HG03196 (cell line): ENCODE results near the gene NPHP3.
A peak's percentile ranks its signal among the peaks of the same experiment; 100 is the strongest.
"Not testable (repeated sequence)": the region's sequence is repeated elsewhere in the genome, so short reads cannot be mapped to it uniquely, and the experiment has no call there.

Source experiments
- ATAC-seq: cut with Tn5 transposase; IDR thresholded peaks from one replicate; pipeline ENCODE4 v1.9.1; 2021; ENCODE audit not compliant: unreplicated experiment

NPHP3 gene

DNA sequence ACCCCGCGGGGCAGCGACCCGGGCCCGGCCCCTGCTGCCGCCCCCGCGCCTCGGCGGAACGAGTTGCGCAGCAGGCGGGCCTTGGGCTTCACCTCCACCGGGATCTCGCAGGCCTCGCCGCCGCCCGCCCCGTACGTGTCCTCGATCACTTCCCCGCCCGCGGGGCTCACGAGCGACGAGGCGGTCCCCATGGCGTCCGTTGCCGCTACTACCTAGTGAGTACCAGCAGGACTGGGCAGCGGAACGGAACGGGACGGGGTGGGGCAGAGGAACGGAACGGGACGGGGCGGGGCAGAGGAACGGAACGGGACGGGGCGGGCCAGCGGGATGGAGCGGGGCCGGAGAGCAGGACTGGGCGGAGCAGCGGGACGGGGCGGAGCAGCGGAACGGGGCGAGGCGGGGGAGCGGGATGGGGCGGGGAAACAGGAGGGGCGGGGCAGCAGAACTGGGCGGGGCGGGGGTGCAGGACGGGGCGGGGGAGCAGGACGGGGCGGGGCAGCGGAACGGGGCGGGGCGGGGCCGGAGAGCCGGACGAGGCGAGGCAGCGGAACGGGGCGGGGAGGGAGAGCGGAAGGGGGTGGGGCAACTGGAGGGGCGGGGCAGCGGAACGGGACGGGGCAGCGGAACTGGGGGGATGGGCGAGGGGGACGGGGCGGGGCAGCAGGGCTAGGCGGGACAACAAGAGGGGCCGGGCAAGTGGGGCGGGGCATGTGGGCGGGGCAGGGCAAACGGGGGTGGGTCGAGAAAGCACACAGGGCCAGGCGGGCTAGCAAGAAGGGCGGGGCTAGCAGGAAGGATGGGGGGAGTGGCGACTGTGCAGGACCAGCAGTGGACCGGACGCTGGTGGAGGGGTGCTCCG is at the start of gene NPHP3:
NPHP3 (minus strand) TSS at position 245 of the 859 bp plus-strand sequence; CDS start at position 191, 54 bp downstream.
- ATAC-seq = peak; percentile 83

DNA sequence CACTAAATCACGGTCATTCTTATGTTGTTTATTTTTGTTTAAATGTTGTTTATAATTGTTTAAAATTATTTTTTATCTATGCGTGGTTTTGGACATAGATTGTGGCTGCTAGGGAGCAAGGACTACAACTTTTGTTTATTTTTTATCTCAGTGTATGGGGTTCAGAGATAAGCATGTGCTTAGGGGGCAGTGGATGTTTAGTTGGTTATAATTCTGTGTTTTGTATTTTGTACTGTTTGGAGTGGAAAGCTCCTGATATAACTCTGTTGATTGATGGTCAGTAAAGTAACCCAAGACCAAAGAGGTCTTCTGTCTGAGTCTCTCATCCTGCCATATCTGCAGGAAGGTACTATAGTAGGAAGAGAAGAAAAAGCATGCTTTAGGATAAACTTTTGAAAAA is 36.5 kb upstream of the NPHP3 start:
- ATAC-seq = no peak

DNA sequence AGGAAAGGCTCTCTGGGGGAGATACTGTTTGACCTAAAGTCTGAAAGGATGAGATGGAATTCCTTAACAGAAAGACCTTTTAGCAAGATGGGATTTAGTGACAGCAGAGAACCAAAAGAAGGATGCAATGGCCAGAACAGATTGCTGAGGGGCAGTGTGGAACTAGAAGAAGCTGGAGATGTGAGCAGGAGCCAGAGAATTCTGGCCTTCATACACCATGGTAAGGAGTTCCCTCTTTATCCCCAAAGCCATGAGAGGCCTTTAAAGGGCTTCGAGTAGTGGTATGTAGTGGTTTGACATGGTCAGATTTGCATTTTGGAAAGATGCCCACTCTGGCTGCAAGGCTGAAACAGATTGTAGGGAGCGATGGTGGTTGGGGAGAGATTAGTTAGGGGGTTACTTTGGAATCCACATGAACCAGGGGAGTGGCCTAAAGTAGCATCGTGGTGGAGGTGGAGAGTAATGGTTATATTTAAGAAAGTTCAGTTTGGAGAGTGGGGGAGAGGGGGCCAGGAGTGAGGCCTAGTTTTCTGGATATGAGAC is 34.0 kb upstream of the NPHP3 start:
- no peak for ATAC-seq

- no peak for ATAC-seq
Observed at GRCh38 chr3:132753946-132754345, 31.7 kb upstream of the NPHP3 start.

GRCh38 chr3:132749786-132750185 is 27.6 kb upstream of the NPHP3 start:
- ATAC-seq = no peak

GRCh38 chr3:132746720-132747119 is 24.5 kb upstream of the NPHP3 start:
- ATAC-seq = not testable (repeated sequence)

- ATAC-seq = no peak
Observed at GRCh38 chr3:132738314-132738713, 16.1 kb upstream of the NPHP3 start.

GRCh38 chr3:132735589-132735988 is 13.4 kb upstream of the NPHP3 start:
- no peak for ATAC-seq

DNA sequence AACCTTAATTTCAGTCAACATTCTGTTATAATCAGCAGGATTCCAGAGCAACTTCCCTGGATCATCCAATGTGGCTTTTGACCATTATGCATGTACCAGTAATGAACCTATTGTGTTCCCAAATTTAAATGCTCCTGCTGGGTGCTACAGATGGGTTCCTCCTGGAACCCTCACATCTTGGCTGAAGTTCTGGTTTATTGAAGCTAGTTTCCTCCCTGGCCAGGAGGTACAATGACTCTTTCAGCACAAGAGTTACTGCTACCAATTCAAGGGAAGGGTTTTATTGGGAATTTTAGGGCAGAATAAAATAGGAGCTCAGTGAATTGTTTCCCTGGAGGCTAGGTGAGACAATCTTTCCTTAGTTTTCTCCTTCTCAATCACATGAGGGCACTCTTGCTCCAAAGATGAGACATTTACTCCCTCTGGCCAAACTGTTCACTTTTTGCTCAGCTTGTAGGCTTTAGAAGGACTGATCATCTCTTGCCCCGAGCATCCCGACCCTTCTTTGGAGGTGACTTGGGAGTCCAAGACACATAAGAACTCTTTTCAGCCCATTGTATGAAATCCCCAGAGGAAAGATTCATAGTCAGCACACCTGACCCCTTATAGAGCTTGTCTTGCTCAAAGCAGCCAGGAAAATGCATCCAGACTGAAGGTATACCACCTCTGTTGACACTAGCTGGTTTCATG is 8.8 kb upstream of the NPHP3 start:
- ATAC-seq = no peak

DNA sequence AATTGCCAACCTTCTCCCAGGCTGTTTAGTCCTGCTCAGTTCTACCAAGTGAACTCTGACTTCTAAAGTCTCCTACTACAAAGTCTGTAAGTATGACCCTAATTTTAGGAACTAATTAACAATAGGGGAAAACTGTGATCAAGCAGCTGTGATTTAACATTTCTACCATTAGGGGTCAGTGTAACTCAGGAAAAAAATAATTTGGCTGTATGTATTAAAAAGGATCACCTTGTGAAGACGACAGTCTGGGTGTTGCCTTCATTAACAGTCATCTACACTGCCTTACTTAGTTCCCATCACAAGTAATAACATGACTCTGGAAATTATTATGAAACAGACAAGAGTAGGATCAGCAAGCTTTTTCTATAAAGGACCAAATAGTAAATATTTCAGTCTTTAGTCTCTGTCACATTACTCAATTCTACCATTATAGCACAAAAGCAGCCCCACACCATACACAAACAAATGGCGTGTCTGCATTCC is 4.2 kb upstream of the NPHP3 start:
- ATAC-seq = no peak

GRCh38 chr3:132723024-132723950 is 1.1 kb upstream of the NPHP3 start:
- ATAC-seq = peak; percentile 5

GRCh38 chr3:132721479-132722164 is 587 bp downstream of the NPHP3 start:
- ATAC-seq = peak; percentile 32

- no peak for ATAC-seq
Observed at GRCh38 chr3:132720228-132720627, 2.0 kb downstream of the NPHP3 start.

DNA sequence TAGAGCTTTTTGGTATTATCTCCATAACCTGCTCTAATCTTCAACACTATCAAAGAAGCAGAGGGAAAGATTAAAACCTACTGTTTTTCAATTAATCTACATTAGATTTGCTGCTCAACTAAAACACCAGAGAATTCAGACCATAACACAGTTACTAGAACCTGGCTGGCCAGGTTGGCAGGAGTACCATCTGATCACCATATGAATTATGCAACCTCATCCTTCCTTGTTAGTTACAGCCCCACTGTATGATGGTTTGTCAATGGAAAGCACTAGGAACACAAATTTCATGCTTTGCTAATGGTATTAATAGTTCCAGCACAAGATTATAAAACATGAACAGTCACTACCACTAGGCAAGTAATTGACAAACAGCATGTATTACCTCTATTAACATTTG is 5.8 kb downstream of the NPHP3 start:
- no peak for ATAC-seq

GRCh38 chr3:132713977-132714727 is 8.1 kb downstream of the NPHP3 start:
- no peak for ATAC-seq

DNA sequence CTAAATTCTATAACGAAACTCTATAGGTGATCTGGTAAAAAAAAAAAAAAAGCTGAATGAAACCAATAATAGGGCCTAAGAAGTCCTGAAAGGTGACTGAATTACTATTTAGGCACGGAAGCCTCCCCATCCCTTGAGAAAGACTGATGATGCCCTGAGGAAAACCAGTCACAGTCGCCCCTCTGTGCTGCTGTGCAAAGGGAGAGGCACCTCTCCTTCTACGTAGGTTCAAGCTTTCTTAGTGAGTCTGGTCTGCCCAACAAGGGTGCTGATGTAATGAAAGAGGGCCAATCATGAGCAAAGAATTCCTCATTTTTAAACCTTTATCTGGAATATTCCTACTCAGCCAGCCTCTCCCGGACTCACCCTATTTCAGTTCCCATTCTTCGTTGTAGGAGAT is 11.9 kb downstream of the NPHP3 start:
- ATAC-seq = no peak

DNA sequence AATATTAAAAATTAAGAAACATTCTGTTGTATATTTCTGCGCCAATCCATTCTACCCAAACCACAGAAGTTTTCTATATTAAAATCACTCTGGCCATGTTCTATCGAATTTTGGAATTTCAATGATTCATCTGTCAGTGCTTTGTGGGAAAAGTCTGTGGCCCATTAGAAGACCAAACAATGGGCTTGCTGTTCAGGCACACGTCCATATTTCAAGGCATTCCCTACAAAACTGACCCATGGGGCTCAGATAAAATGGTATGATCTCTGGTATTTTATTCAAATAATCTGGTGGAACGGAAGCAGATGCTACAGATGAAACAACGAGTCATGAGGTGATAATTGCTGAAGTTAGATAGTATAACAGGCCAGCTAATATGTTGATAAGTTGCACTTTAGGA is 12.4 kb downstream of the NPHP3 start:
- ATAC-seq = no peak

DNA sequence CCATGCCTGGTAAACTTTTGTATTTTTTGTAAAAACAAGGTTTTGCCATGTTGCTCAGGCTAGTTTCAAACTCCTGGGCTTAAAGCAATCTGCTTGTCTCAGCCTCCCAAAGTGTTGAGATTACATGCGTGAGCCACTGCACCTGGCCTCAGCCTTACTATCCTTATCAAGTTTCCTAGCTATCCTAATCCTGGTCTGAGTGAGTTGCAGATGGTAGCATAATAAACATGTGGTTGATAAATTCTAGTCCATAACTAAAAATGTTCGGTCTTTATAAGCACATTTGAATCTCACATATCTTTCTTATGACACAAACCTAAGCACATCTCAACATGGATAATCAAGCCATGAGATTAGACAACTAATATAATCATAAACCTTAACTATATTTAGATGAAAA is 18.5 kb downstream of the NPHP3 start:
- ATAC-seq = no peak

DNA sequence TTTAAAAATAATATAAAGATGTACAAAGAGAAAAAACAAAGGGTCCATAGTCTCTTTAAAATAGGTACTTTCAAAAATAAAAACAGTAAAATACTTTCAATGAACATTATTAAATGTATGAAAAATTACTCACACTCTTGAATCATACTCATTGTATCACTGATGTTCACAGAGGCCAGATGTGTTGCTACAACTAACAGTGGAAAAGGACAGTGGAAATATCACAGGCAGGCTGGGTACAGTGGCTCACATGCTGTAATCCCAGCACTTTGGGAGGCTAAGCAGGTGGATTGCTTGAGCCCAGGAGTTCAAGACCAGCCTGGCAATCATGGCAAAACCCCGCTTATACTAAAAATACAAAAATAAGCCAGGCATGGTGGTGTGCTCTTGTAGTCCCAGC is 26.8 kb downstream of the NPHP3 start:
- no peak for ATAC-seq

- no peak for ATAC-seq
Observed at GRCh38 chr3:132694991-132695390, 27.2 kb downstream of the NPHP3 start.
